OCI-LY7 (cell line): ENCODE measurements around the gene PPP1R9A. TPM values are rescaled to one million over a fixed set of nuclear protein-coding genes. Genes with fewer than 3 reads are reported as not detected.

ENCODE experiments used
- BruUV-seq: library from RNA; stranded (reverse); fragments of 400-500 nt; replicated peaks from 2 replicates; lab custom pipeline; 2021; lab: Mats Ljungman, UMichigan
- CTCF ChIA-PET: fragments of 300-600 bp; sonication (Branson Sonifier 250); formaldehyde crosslinking; loops from one replicate; lab custom pipeline; 2022; ENCODE audit warnings: antibody characterized with exemption; ENCODE audit not compliant: unreplicated experiment; lab: Charles Lee
- POLR2A ChIA-PET: fragments of 300-600 bp; sonication (Branson Sonifier 250); formaldehyde crosslinking; loops from one replicate; lab custom pipeline; 2022; ENCODE audit warnings: antibody characterized with exemption; lab: Charles Lee
- DNase-seq: peaks from one replicate; pipeline ENCODE4 v3.0.0-alpha.2; 2015; ENCODE audit warnings: low spot score
- H2AFZ ChIP-seq: fragments of 200-600 bp; sonication (generic), shearing (Covaris generic); 2 replicates; pipeline ENCODE4 v1.6.1; 2014; ENCODE audit warnings: mild to moderate bottlenecking, antibody characterized with exemption, low read length, moderate library complexity
- H3K27ac ChIP-seq: fragments of 200-600 bp; sonication (generic); 2 replicates; pipeline ENCODE4 v1.5.1; 2014; ENCODE audit warnings: mixed run types, low read depth, mild to moderate bottlenecking, moderate library complexity, low read length, inconsistent platforms; ENCODE audit not compliant: poor library complexity, severe bottlenecking
- H3K36me3 ChIP-seq: fragments of 200-600 bp; sonication (generic); 2 replicates; pipeline ENCODE4 v1.6.1; 2014; ENCODE audit warnings: mild to moderate bottlenecking, antibody characterized with exemption, low read length, moderate library complexity, mixed read lengths; ENCODE audit not compliant: insufficient read depth
- H3K4me1 ChIP-seq: fragments of 200-600 bp; sonication (generic); 2 replicates; pipeline ENCODE4 v1.5.1; 2014; ENCODE audit warnings: mild to moderate bottlenecking, low read length; ENCODE audit not compliant: insufficient read depth, poor library complexity, severe bottlenecking
- H3K4me2 ChIP-seq: fragments of 200-600 bp; sonication (generic); 2 replicates; pipeline ENCODE4 v1.6.1; 2014; ENCODE audit warnings: mild to moderate bottlenecking, low read length
- H3K4me3 ChIP-seq: fragments of 200-600 bp; sonication (generic); 2 replicates; pipeline ENCODE4 v1.5.1; 2014; ENCODE audit warnings: mild to moderate bottlenecking, low read depth, low read length; ENCODE audit not compliant: poor library complexity, severe bottlenecking
- H3K79me2 ChIP-seq: fragments of 200-600 bp; sonication (generic); 2 replicates; pipeline ENCODE4 v1.6.1; 2016; ENCODE audit warnings: low read depth, mild to moderate bottlenecking, low read length, moderate library complexity, mixed read lengths; ENCODE audit not compliant: insufficient read depth
- H3K9me2 ChIP-seq: fragments of 200-600 bp; sonication (generic); 2 replicates; pipeline ENCODE4 v1.6.1; 2016; ENCODE audit warnings: mild to moderate bottlenecking, low read length, mixed read lengths; ENCODE audit not compliant: insufficient read depth
- H3K9me3 ChIP-seq: fragments of 200-600 bp; sonication (generic); 2 replicates; pipeline ENCODE4 v1.6.1; 2014; ENCODE audit warnings: mild to moderate bottlenecking, mixed run types, low read length, mixed read lengths
- H4K20me1 ChIP-seq: fragments of 200-600 bp; sonication (generic); 2 replicates; pipeline ENCODE4 v1.6.1; 2014; ENCODE audit warnings: mild to moderate bottlenecking, antibody characterized with exemption, low read length, moderate library complexity, mixed read lengths; ENCODE audit not compliant: insufficient read depth
- CTCF ChIP-seq: fragments of 200-600 bp; sonication (generic); conservative IDR thresholded peaks from 2 replicates; pipeline ENCODE4 v1.5.1; 2014; ENCODE audit warnings: mild to moderate bottlenecking, antibody characterized with exemption, low read length, moderate library complexity, mixed read lengths
- EZH2phosphoT487 ChIP-seq: fragments of 200-600 bp; sonication (generic); IDR thresholded peaks from 2 replicates; pipeline ENCODE4 v1.6.1; 2018; ENCODE audit warnings: low read depth, borderline replicate concordance, mild to moderate bottlenecking, mixed run types, antibody characterized with exemption, low read length, moderate library complexity, mixed read lengths
- intact Hi-C: fragments of 100-400 bp; cut with micrococcal nuclease; formaldehyde crosslinking; loops from one replicate; pipeline ENCODE4 v1.10.0; 2022; ENCODE audit not compliant: unreplicated experiment
- total RNA-seq, 2 experiments: library from RNA; depleted of rRNA in 1 of 2; stranded (reverse); fragments of >200 nt in 1 of 2; shearing (Covaris generic) in 1 of 2; gene quantifications; 2 replicates each; pipeline ENCODE4 v1.2.3, GENCODE V29; 2014 to 2022

The PPP1R9A gene
- total RNA-seq, 2 experiments from 2014 or later, result not detected

DNA sequence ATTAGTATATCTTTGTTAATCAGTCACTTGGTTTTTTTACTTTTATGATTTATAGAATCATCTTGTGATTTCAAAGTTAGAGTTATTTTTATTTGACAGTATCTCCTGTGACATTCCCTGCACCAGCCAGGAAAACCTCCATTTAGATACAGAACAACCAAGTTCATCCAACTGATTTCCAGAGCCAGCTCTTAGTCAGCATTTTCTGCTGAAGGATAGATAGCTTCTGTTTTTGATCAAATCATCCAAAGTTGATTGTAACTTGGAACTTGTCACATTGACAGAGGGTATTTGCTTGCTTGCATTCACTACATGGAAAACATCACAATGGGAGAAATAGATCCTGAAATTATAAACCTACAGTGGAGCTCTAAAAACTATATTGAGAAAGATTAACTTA lies 294.3 kb downstream of the PPP1R9A start:
- H3K79me2 ChIP-seq, result no peaks in the 10 kb centered on the region
- intact Hi-C loops, result no loop called here
- H3K9me2 ChIP-seq, result no peaks in the 10 kb centered on the region
- no peak overlapping the region for H3K4me3 ChIP-seq
- H3K9me3 ChIP-seq, result no peaks in the 10 kb centered on the region
- TF ChIP-seq CTCF (no peak), EZH2phosphoT487 (no peak)
- H3K4me1 ChIP-seq, result no peaks in the 10 kb centered on the region
- ChIA-PET POLR2A (interaction anchor here (0.6 to 0.7 kb wide), 2 partner anchors 12 to 82 kb away, joined by 3 to 6 read pairs; no protein-coding TSS in a partner anchor), CTCF (no interaction called here)
- H3K4me2 ChIP-seq, result no peak overlapping the region
- H4K20me1 ChIP-seq, result no peaks in the 10 kb centered on the region
- no TSS peak for BruUV-seq
- H3K27ac ChIP-seq, result no peak overlapping the region
- H2AFZ ChIP-seq, result no peak overlapping the region
- no peaks in the 10 kb centered on the region for H3K36me3 ChIP-seq
- DNase-seq, result no peak

DNA sequence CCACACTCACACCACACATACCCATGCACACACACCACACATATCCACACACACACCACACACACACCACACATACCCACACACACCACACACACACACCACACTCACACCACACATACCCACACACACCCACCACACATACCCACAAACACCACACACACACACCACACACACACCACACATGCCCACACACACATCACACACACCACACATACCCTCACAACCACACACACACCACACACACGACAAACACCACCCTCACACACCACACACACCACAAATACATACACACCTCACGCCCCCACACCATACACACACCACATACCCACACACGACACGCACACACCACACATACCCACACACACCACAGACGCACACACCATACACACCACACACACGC lies 297.2 kb downstream of the PPP1R9A start:
- H3K36me3 ChIP-seq, result no peaks in the 10 kb centered on the region
- TF ChIP-seq CTCF (no peak), EZH2phosphoT487 (no peak)

DNA sequence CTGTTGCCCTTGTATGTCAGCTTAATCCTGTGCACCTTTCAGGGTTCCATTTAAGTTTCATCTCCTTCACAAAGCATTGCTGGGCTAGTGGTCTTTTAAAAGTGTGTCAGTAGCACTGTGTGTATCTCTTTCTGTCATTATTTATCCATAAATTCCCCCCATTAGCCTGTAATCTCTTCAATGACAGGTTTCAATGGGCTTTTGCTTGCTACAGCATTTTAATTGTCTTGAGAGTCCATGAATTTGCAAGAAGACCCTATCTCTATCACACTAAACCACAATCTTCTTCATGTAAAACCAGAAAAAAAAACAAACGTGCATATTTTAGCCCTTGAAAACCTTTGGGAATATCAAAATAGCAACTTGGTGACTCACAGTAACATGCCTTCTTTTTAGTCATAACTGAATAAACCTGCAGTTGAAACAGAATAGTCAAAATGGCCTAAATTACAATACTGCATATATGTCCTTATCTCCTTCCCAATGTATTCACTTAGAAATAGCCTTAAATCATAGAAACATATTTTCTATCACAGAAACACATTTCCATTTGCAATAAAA lies 298.4 kb downstream of the PPP1R9A start:
- no TSS peak for BruUV-seq
- ChIA-PET CTCF (no interaction called here), POLR2A (interaction anchor here (0.6 to 0.7 kb wide), 2 partner anchors 69 to 117 kb away, joined by 3 to 4 read pairs; no protein-coding TSS in a partner anchor)
- no peaks in the 10 kb centered on the region for H3K9me2 ChIP-seq
- intact Hi-C loops, result no loop called here
- no peaks in the 10 kb centered on the region for H4K20me1 ChIP-seq
- H3K9me3 ChIP-seq, result no peaks in the 10 kb centered on the region
- no peak overlapping the region for H3K4me2 ChIP-seq
- no peak overlapping the region for H2AFZ ChIP-seq
- H3K79me2 ChIP-seq, result no peaks in the 10 kb centered on the region
- TF ChIP-seq EZH2phosphoT487, result no peak
- TF ChIP-seq CTCF, result no peak
- DNase-seq, result no peak
- H3K4me1 ChIP-seq, result no peaks in the 10 kb centered on the region
- H3K4me3 ChIP-seq, result no peak overlapping the region
- no peaks in the 10 kb centered on the region for H3K36me3 ChIP-seq
- no peak overlapping the region for H3K27ac ChIP-seq

More for the DNA sequence above, 297.2 kb downstream of the PPP1R9A start:
- ChIA-PET POLR2A (no interaction called here), CTCF (no interaction called here)
- no peaks in the 10 kb centered on the region for H3K9me2 ChIP-seq
- no peaks in the 10 kb centered on the region for H3K79me2 ChIP-seq
- no peak overlapping the region for H3K4me3 ChIP-seq
- H4K20me1 ChIP-seq, result no peaks in the 10 kb centered on the region
- intact Hi-C loops, result no loop called here
- H2AFZ ChIP-seq, result no peak overlapping the region
- no peak for DNase-seq
- no peaks in the 10 kb centered on the region for H3K4me1 ChIP-seq
- BruUV-seq, result no TSS peak
- H3K4me2 ChIP-seq, result no peak overlapping the region
- no peaks in the 10 kb centered on the region for H3K9me3 ChIP-seq
- no peak overlapping the region for H3K27ac ChIP-seq
